Astrocyte (in vitro differentiated cells and primary cell): ENCODE results near the gene HEXIM1.

ENCODE experiments used
- CTCF ChIP-seq: IDR thresholded peaks from 2 replicates; pipeline ENCODE4 v1.5.1; 2011; ENCODE audit warnings: low read depth, mild to moderate bottlenecking, inconsistent platforms, low read length, moderate library complexity; ENCODE audit not compliant: insufficient read depth
- EZH2 ChIP-seq: IDR thresholded peaks from 2 replicates; pipeline ENCODE4 v1.6.1; 2012; ENCODE audit warnings: mild to moderate bottlenecking, low read length, inconsistent platforms; ENCODE audit not compliant: insufficient read depth

- TF ChIP-seq CTCF (no peak), EZH2 (no peak)
Measured at GRCh38 chr17:45129940-45130680, 18.2 kb upstream of the HEXIM1 start.
